PC-3 (cell line): ENCODE data around the gene PTPN14. TPM values are rescaled to one million over a fixed set of nuclear protein-coding genes. Genes with fewer than 3 reads are reported as not detected.

Experiments
- ATAC-seq: fragments of 200-7000 bp; cut with Tn5 transposase; 2 replicates; pipeline ENCODE4 v1.9.1; 2020; ENCODE audit warnings: mild to moderate bottlenecking, moderate library complexity
- BruUV-seq: library from RNA; stranded (reverse); fragments of 400-500 nt; replicated peaks from 2 replicates; lab custom pipeline; 2021; lab: Mats Ljungman, UMichigan
- CTCF ChIA-PET: fragments of 300-600 bp; sonication (Branson Sonifier 250); formaldehyde crosslinking; loops from one replicate; lab custom pipeline; 2022; ENCODE audit warnings: antibody characterized with exemption; lab: Charles Lee
- POLR2A ChIA-PET: fragments of 300-600 bp; sonication (Branson Sonifier 250); formaldehyde crosslinking; loops from one replicate; lab custom pipeline; 2022; ENCODE audit warnings: antibody characterized with exemption; ENCODE audit not compliant: unreplicated experiment; lab: Charles Lee
- DNase-seq: peaks from one replicate; pipeline ENCODE4 v3.0.0-alpha.2; 2015
- H2AFZ ChIP-seq: fragments of 300-600 bp; sonication (generic); 2 replicates; pipeline ENCODE4 v1.6.0; 2016; ENCODE audit warnings: antibody characterized with exemption, low read length
- H3F3A ChIP-seq: fragments of 300-600 bp; sonication (generic); one replicate; pipeline ENCODE4 v1.6.0; 2017; ENCODE audit warnings: antibody characterized with exemption, low read length, control low read depth, mild to moderate bottlenecking; ENCODE audit not compliant: unreplicated experiment
- H3K27ac ChIP-seq: fragments of 300-600 bp; sonication (generic); 2 replicates; pipeline ENCODE4 v1.5.1; 2016; ENCODE audit warnings: mild to moderate bottlenecking, low read length
- H3K27me3 ChIP-seq: fragments of 300-600 bp; sonication (generic); 2 replicates; pipeline ENCODE4 v1.6.1; 2016; ENCODE audit warnings: low read length, mixed read lengths
- H3K36me3 ChIP-seq: fragments of 300-600 bp; sonication (generic); 2 replicates; pipeline ENCODE4 v1.6.1; 2016; ENCODE audit warnings: low read depth, mixed run types, low read length, mixed read lengths
- H3K4me1 ChIP-seq: fragments of 300-600 bp; sonication (generic); 2 replicates; pipeline ENCODE4 v1.5.1; 2016; ENCODE audit warnings: low read length; ENCODE audit not compliant: insufficient read depth
- H3K4me2 ChIP-seq: fragments of 300-600 bp; sonication (generic); 2 replicates; pipeline ENCODE4 v1.6.0; 2016; ENCODE audit warnings: low read length
- H3K4me3 ChIP-seq: fragments of 300-600 bp; sonication (generic); 2 replicates; pipeline ENCODE4 v1.5.1; 2016; ENCODE audit warnings: mild to moderate bottlenecking, low read length, mixed read lengths
- H3K79me2 ChIP-seq: fragments of 300-600 bp; sonication (generic); 2 replicates; pipeline ENCODE4 v1.6.1; 2017; ENCODE audit warnings: low read length, mixed read lengths
- H3K9ac ChIP-seq: fragments of 300-600 bp; sonication (generic); 2 replicates; pipeline ENCODE4 v1.6.0; 2016; ENCODE audit warnings: mild to moderate bottlenecking, low read length
- H3K9me2 ChIP-seq: fragments of 300-600 bp; sonication (generic); replicated peaks from 2 replicates; pipeline ENCODE4 v1.6.1; 2016; ENCODE audit warnings: mixed run types, low read length, mixed read lengths
- H3K9me3 ChIP-seq: fragments of 300-600 bp; sonication (generic); 2 replicates; pipeline ENCODE4 v1.6.1; 2016; ENCODE audit warnings: low read length, mixed read lengths
- H4K20me1 ChIP-seq: fragments of 300-600 bp; sonication (generic); 2 replicates; pipeline ENCODE4 v1.6.1; 2016; ENCODE audit warnings: low read length, mixed read lengths
- EZH2 ChIP-seq: fragments of 300-600 bp; sonication (generic); IDR thresholded peaks from one replicate; pipeline ENCODE4 v1.6.1; 2017; ENCODE audit warnings: antibody characterized with exemption, mild to moderate bottlenecking, low read length; ENCODE audit not compliant: unreplicated experiment
- EZH2phosphoT487 ChIP-seq: fragments of 300-600 bp; sonication (generic); IDR thresholded peaks from 2 replicates; pipeline ENCODE4 v1.6.1; 2018; ENCODE audit warnings: mild to moderate bottlenecking, antibody characterized with exemption, low read length, borderline replicate concordance
- intact Hi-C: fragments of 100-400 bp; cut with micrococcal nuclease; formaldehyde crosslinking; loops from 2 replicates; pipeline ENCODE4 v1.9.0; 2023
- total RNA-seq: library from RNA; depleted of rRNA; stranded (reverse); fragments of >200 nt; gene quantifications from 2 replicates; pipeline ENCODE4 v1.2.3, GENCODE V29; 2014
- TF ChIP-seq, protein P1 (sequence below): fragments of 300-600 bp; sonication (generic); conservative IDR thresholded peaks from 2 replicates; pipeline ENCODE4 v1.5.1; 2017; ENCODE audit warnings: antibody characterized with exemption, low read depth, mild to moderate bottlenecking, low read length

PTPN14 gene
- total RNA-seq, 1 experiment from 2014 or later: 12.6 TPM

DNA sequence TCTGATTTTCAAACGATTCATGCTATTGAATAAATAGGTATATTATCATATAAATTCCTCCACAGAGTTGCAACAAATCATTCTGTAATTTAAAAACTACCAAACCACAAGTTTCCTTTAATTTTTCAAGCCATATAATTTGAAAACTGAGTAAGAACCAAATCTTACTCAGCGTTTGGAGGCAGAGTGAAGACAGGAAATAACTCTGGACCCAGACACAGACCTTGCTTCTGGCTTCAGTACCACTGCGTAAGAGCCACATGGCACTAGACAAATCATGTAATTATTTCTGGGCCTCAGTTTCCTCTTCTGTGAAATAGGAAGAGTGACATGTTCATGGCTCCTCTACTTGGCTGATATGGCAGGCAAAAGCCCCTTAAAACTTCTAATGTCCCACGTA, 188.0 kb downstream of the PTPN14 start:
- Histone ChIP-seq H3K36me3 (peaks cover 52% of the 10 kb centered on the region), H2AFZ (no peak overlapping the region), H3K27me3 (no peaks in the 10 kb centered on the region), H3K4me1 (no peaks in the 10 kb centered on the region), H3F3A (no peaks in the 10 kb centered on the region), H3K79me2 (no peaks in the 10 kb centered on the region), H3K9ac (no peak overlapping the region), H3K9me2 (no peaks in the 10 kb centered on the region), H4K20me1 (no peaks in the 10 kb centered on the region), H3K4me2 (no peak overlapping the region), H3K27ac (no peak overlapping the region), H3K9me3 (no peaks in the 10 kb centered on the region), H3K4me3 (no peak overlapping the region)
- CTCF ChIA-PET: no interaction called here
- no TSS peak for BruUV-seq
- TF ChIP-seq EZH2phosphoT487 (no peak), EZH2 (no peak)
- TF ChIP-seq, protein P1, sequence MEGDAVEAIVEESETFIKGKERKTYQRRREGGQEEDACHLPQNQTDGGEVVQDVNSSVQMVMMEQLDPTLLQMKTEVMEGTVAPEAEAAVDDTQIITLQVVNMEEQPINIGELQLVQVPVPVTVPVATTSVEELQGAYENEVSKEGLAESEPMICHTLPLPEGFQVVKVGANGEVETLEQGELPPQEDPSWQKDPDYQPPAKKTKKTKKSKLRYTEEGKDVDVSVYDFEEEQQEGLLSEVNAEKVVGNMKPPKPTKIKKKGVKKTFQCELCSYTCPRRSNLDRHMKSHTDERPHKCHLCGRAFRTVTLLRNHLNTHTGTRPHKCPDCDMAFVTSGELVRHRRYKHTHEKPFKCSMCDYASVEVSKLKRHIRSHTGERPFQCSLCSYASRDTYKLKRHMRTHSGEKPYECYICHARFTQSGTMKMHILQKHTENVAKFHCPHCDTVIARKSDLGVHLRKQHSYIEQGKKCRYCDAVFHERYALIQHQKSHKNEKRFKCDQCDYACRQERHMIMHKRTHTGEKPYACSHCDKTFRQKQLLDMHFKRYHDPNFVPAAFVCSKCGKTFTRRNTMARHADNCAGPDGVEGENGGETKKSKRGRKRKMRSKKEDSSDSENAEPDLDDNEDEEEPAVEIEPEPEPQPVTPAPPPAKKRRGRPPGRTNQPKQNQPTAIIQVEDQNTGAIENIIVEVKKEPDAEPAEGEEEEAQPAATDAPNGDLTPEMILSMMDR: no peak
- intact Hi-C loops: no loop called here
- ATAC-seq (no peak), DNase-seq (no peak)
- POLR2A ChIA-PET: no interaction called here

DNA sequence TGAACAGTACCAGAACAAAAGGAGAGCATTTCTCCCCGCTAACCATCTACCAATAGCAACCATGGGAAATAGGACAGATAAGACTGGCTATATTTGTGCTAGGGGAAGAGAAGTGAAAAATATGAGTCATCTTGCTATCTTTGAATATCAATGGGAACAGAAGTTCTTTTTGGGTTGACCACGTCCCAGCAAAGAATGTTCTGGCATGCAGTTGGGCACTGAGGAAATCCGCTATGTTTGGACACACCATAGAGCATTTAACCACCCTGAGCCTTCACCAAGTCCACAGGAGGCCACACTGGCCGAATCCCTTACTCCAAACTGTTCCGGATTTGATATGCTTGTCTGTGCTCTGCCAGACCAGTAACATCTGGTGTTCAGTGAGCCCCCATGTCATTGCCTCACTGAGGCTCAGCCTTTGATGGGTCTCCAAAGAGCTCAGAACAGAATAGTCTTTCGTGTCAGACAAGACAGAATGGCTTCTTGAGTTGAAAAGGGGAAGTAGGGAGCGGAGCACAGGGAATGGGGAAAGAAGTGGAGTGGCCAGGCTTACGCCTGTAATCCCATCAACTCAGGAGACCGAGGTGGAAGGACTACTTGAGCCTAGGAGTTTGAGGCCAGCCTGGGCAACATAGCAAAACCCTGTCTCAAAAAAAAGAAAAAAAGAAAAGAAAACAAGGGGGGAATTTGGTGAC, 189.1 kb downstream of the PTPN14 start:
- DNase-seq (no peak), ATAC-seq (no peak)
- no peaks in the 10 kb centered on the region for H3F3A ChIP-seq
- no peak for TF ChIP-seq EZH2phosphoT487
- TF ChIP-seq, protein P1: no peak
- H3K27me3 ChIP-seq: no peaks in the 10 kb centered on the region
- H3K36me3 ChIP-seq: peaks cover 47% of the 10 kb centered on the region
- H3K4me2 ChIP-seq: no peak overlapping the region
- no peak overlapping the region for H2AFZ ChIP-seq
- CTCF ChIA-PET: no interaction called here
- H3K79me2 ChIP-seq: no peaks in the 10 kb centered on the region
- POLR2A ChIA-PET: no interaction called here
- H3K27ac ChIP-seq: no peak overlapping the region
- no peak overlapping the region for H3K9ac ChIP-seq
- H3K4me1 ChIP-seq: no peaks in the 10 kb centered on the region
- H3K4me3 ChIP-seq: no peak overlapping the region
- no peaks in the 10 kb centered on the region for H3K9me3 ChIP-seq
- BruUV-seq: no TSS peak
- H3K9me2 ChIP-seq: no peaks in the 10 kb centered on the region
- no peaks in the 10 kb centered on the region for H4K20me1 ChIP-seq
- intact Hi-C loops: no loop called here

DNA sequence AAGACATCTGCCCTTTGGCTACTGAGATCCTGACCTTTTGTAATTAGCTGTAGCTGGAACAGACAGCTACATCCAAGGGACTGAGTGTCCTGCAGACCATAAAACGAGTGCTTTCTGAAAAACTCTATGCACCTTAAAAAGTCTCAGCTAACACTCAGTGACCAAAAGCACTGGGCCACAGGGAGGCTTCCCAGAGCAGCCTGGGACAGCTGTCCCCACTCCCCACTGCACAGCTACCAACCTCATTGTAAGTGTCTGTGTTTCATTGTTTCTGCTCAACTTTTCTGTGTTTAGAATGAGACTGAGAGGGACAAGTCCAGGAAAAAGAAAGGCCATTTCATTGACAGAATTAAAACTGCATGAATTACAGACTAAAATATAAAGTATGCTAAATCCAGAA, 189.8 kb downstream of the PTPN14 start:
- CTCF ChIA-PET: no interaction called here

More for the DNA sequence above, 189.8 kb downstream of the PTPN14 start:
- Histone ChIP-seq H2AFZ (no peak overlapping the region), H3K9ac (no peak overlapping the region), H3K4me1 (no peaks in the 10 kb centered on the region), H3K27ac (no peak overlapping the region), H3K4me2 (no peak overlapping the region), H3K9me2 (no peaks in the 10 kb centered on the region), H3K36me3 (peaks cover 48% of the 10 kb centered on the region), H3K79me2 (no peaks in the 10 kb centered on the region), H3K4me3 (no peak overlapping the region), H3K9me3 (no peaks in the 10 kb centered on the region), H3F3A (no peaks in the 10 kb centered on the region), H3K27me3 (no peaks in the 10 kb centered on the region), H4K20me1 (no peaks in the 10 kb centered on the region)
- TF ChIP-seq EZH2phosphoT487: no peak
- no peak for TF ChIP-seq EZH2
- TF ChIP-seq, protein P1: no peak
- intact Hi-C loops: no loop called here
- ATAC-seq: no peak
- DNase-seq: no peak
- BruUV-seq: no TSS peak
- POLR2A ChIA-PET: no interaction called here
